GM18951 (cell line): ENCODE data around the gene CEP85L.

Experiments
- POLR2A ChIP-seq: IDR thresholded peaks from 4 replicates; pipeline ENCODE4 v1.6.1; 2011; ENCODE audit warnings: mild to moderate bottlenecking; ENCODE audit not compliant: insufficient read length, insufficient read depth; ENCODE audit errors: extremely low read depth
- in situ Hi-C: fragments of 300-500 bp; cut with MboI; formaldehyde crosslinking; loops from one replicate; pipeline ENCODE4 v1.12.0; 2022; ENCODE audit warnings: low sequenced_read_pairs, mixed read lengths, inconsistent platforms; ENCODE audit not compliant: unreplicated experiment

CEP85L gene

GRCh38 chr6:118502169-118502568 is 149.2 kb downstream of the CEP85L start:
- TF ChIP-seq POLR2A: no peak
- in situ Hi-C loops: loop anchor here (25.0 kb wide), 1 partner anchor 215 kb away; no protein-coding TSS in a partner anchor

- no peak for TF ChIP-seq POLR2A
- in situ Hi-C loops: loop anchor here (25.0 kb wide), 1 partner anchor 214 kb away; no protein-coding TSS in a partner anchor
These were observed 149.6 kb downstream of the CEP85L start for GRCh38 chr6:118501765-118502164.

GRCh38 chr6:118501099-118501498 is 150.3 kb downstream of the CEP85L start:
- in situ Hi-C loops: loop anchor here (25.0 kb wide), 1 partner anchor 214 kb away; no protein-coding TSS in a partner anchor
- TF ChIP-seq POLR2A: no peak

GRCh38 chr6:118500130-118501015 is 151.0 kb downstream of the CEP85L start:
- in situ Hi-C loops: loop anchor here (25.0 kb wide), 1 partner anchor 213 kb away; no protein-coding TSS in a partner anchor
- no peak for TF ChIP-seq POLR2A

- no peak for TF ChIP-seq POLR2A
These were observed 155.7 kb downstream of the CEP85L start for GRCh38 chr6:118495485-118496280.

GRCh38 chr6:118494091-118494490 is 157.3 kb downstream of the CEP85L start:
- no peak for TF ChIP-seq POLR2A
- in situ Hi-C loops: no loop called here

More at GRCh38 chr6:118495485-118496280, 155.7 kb downstream of the CEP85L start:
- in situ Hi-C loops: no loop called here

- in situ Hi-C loops: no loop called here
- no peak for TF ChIP-seq POLR2A
These were observed 161.4 kb downstream of the CEP85L start for GRCh38 chr6:118489990-118490389.

GRCh38 chr6:118488631-118489030 is 162.8 kb downstream of the CEP85L start:
- in situ Hi-C loops: no loop called here
- TF ChIP-seq POLR2A: no peak

GRCh38 chr6:118485601-118486550 is 165.5 kb downstream of the CEP85L start:
- no peak for TF ChIP-seq POLR2A

GRCh38 chr6:118476551-118476950 is 174.8 kb downstream of the CEP85L start:
- no peak for TF ChIP-seq POLR2A
- in situ Hi-C loops: no loop called here

More at GRCh38 chr6:118485601-118486550, 165.5 kb downstream of the CEP85L start:
- in situ Hi-C loops: no loop called here

- in situ Hi-C loops: no loop called here
- TF ChIP-seq POLR2A: no peak
These were observed 178.1 kb downstream of the CEP85L start for GRCh38 chr6:118473266-118473665.

- TF ChIP-seq POLR2A: no peak
- in situ Hi-C loops: no loop called here
These were observed 181.9 kb downstream of the CEP85L start for GRCh38 chr6:118469468-118469867.
